WTC11 (cell line): ENCODE results near the gene SLC30A3.

ENCODE experiments used
- AFF4 ChIP-seq: sonication (generic); formaldehyde crosslinking; IDR thresholded peaks from 2 replicates; pipeline ENCODE4 v1.8.1; 2023; ENCODE audit warnings: mild to moderate bottlenecking, missing genetic modification reagents, borderline replicate concordance
- ATF2 ChIP-seq: sonication (generic); formaldehyde crosslinking; IDR thresholded peaks from 2 replicates; pipeline ENCODE4 v1.8.1; 2022; ENCODE audit warnings: low read depth, missing genetic modification reagents, borderline replicate concordance
- CTCF ChIP-seq: fragments of 200-600 bp; IDR thresholded peaks from 2 replicates; pipeline ENCODE4 v1.8.0; 2022; ENCODE audit warnings: antibody characterized with exemption
- MYBL2 ChIP-seq: sonication (generic); formaldehyde crosslinking; IDR thresholded peaks from 2 replicates; pipeline ENCODE4 v1.8.1; 2023; ENCODE audit warnings: mild to moderate bottlenecking, moderate library complexity, missing genetic modification reagents
- TEAD1 ChIP-seq: sonication (generic); formaldehyde crosslinking; IDR thresholded peaks from 2 replicates; pipeline ENCODE4 v1.8.0; 2022; ENCODE audit warnings: mild to moderate bottlenecking, missing genetic modification reagents
- ZBTB21 ChIP-seq: sonication (generic); formaldehyde crosslinking; IDR thresholded peaks from 2 replicates; pipeline ENCODE4 v1.8.1; 2023; ENCODE audit warnings: mild to moderate bottlenecking, missing genetic modification reagents, borderline replicate concordance

- TF ChIP-seq CTCF (no peak), TEAD1 (no peak), MYBL2 (no peak), AFF4 (CRISPR knock-in tag) (no peak), ATF2 (CRISPR knock-in tag) (no peak), ZBTB21 (CRISPR knock-in tag) (no peak)
These were observed 17.7 kb downstream of the SLC30A3 start for GRCh38 chr2:27245116-27245515.
